ENCODE measurements around the gene SNAP29. TPM values are rescaled to one million over a fixed set of nuclear protein-coding genes. Genes with fewer than 3 reads are reported as not detected.
"Not testable (repeated sequence)": the region's sequence is repeated elsewhere in the genome, so short reads cannot be mapped to it uniquely, and the experiment has no call there.

SNAP29 gene
- total RNA-seq, 4 donors from 2014 or later: 13.2 to 21.5 (median 18.3) TPM

DNA sequence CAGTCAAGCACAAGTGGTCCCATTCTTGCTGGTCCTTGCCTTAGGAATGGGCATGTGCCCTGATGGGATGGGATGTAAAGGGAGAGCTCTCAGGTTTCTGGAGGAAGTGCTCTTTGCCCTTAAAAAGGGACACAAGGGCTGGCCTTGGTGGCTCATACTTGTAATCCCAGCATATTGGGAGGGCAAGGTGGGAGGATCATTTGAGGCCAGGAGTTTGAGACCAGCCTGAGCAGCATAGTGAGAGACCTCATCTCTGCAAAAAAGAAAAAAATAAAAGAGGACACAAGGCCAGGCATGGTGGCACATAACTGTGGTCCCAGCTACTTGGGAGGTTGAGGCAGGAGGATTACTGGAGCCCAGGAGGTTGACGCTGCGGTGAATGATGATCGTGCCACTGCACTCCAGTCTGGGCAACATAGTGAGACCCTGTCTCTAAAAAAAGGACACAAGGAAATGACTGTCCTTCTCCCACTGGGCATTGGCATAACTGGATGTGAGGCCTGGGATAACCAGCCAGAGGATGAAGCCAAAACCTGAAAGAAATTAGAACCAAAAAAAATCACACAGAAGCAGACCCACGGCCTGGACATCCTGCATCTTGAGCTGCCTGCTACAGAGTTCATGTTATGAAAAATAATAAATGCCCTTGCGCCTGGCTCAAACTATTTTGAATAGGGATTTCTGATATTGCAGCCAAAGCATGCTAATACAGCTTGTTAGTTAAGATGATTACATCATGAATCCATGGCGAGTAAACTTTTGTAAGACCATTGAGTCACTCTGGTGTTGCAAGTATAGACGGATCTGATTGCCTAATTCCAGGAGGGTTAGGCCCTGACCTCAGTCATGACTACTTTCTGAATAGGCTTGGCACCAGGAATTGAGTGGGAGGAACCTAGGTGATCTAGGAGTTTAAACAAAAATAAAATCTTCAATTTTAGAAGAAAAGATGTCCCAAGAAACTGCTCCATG, 45.5 kb downstream of the SNAP29 start:
- Histone ChIP-seq H3K27me3 (no peaks in the 10 kb centered on the region), H3K27ac (no peak overlapping the region), H3K9me3 (no peaks in the 10 kb centered on the region), H3K4me1 (no peaks in the 10 kb centered on the region), H3K4me3 (no peak overlapping the region), H3K36me3 (no peaks in the 10 kb centered on the region)
- DNase-seq: no peak
- TF ChIP-seq, protein P1, sequence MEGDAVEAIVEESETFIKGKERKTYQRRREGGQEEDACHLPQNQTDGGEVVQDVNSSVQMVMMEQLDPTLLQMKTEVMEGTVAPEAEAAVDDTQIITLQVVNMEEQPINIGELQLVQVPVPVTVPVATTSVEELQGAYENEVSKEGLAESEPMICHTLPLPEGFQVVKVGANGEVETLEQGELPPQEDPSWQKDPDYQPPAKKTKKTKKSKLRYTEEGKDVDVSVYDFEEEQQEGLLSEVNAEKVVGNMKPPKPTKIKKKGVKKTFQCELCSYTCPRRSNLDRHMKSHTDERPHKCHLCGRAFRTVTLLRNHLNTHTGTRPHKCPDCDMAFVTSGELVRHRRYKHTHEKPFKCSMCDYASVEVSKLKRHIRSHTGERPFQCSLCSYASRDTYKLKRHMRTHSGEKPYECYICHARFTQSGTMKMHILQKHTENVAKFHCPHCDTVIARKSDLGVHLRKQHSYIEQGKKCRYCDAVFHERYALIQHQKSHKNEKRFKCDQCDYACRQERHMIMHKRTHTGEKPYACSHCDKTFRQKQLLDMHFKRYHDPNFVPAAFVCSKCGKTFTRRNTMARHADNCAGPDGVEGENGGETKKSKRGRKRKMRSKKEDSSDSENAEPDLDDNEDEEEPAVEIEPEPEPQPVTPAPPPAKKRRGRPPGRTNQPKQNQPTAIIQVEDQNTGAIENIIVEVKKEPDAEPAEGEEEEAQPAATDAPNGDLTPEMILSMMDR (IDR thresholded peaks at IDR 0.05): no peak
- no peak for TF ChIP-seq POLR2A (IDR thresholded peaks at IDR 0.05)

DNA sequence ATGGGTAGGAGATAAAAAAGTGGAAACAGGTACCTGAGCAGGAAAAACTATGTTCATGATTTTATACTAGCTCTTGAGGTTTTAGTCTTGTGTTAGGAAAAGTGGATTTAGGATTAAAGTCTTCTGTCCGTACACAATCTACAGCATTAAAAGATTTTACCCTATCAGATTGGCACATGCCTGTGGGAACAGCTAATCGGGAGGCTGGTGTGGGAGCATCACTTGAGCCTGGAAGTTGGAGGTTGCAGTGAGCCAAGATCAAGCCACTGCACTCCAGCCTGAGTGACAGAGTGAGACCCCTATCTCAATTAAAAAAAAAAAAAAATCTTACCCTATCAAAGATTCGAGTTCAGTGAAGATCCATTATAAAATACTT, 46.2 kb downstream of the SNAP29 start:
- H3K4me3 ChIP-seq: no peak overlapping the region
- H3K36me3 ChIP-seq: no peaks in the 10 kb centered on the region
- H3K27ac ChIP-seq: no peak overlapping the region
- no peak for DNase-seq
- no peaks in the 10 kb centered on the region for H3K9me3 ChIP-seq
- no peaks in the 10 kb centered on the region for H3K4me1 ChIP-seq
- TF ChIP-seq POLR2A (IDR thresholded peaks at IDR 0.05): no peak
- TF ChIP-seq, protein P1 (IDR thresholded peaks at IDR 0.05): no peak
- no peaks in the 10 kb centered on the region for H3K27me3 ChIP-seq

DNA sequence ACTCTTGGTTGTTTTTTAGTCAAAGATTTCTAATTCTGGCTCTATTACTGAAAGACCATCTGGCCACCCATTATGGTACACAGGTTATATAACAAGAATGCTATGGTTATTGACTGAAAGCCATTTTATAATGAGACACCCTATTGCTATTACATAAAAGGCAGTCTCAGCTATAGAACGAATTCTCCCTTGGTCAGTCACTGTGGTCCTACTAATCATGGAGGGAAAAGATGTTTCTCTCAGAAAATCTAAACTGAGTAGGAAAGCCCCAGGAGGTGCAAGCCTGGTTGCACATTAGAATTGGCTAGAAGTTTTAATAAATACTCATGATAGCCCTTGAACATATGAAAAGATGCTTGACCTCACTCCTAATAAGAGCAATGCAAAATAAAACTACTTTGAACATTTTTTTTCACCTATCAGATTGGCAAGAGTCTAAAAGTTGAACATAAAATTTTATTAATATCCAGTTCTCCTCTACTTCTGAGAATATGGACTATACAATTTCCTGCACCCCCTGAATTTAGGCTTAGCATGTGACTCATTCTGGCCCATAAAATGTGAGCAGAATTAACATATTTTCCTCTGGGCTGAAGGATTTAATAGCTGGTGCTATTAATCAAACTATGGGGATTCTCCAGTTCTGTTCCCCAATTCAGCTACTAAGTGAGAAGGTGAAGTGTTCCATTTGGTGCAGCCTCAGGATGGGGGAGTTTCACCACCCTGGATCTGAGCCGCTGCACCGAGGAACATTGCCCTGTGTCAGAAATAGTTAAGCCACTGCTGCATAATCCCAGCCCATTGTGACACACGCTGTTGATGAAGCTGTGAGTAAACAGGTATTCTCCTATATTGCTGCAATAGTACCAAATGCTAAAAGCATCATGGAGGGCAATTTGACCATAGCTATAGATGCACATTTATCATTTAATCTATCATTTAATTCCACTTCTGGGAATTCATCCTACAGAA, 46.9 kb downstream of the SNAP29 start:
- H3K36me3 ChIP-seq: no peaks in the 10 kb centered on the region
- H3K9me3 ChIP-seq: no peaks in the 10 kb centered on the region
- no peak overlapping the region for H3K4me3 ChIP-seq
- H3K27me3 ChIP-seq: no peaks in the 10 kb centered on the region
- TF ChIP-seq, protein P1 (IDR thresholded peaks at IDR 0.05): no peak
- no peak for TF ChIP-seq POLR2A (IDR thresholded peaks at IDR 0.05)
- no peaks in the 10 kb centered on the region for H3K4me1 ChIP-seq
- no peak overlapping the region for H3K27ac ChIP-seq
- no peak for DNase-seq

DNA sequence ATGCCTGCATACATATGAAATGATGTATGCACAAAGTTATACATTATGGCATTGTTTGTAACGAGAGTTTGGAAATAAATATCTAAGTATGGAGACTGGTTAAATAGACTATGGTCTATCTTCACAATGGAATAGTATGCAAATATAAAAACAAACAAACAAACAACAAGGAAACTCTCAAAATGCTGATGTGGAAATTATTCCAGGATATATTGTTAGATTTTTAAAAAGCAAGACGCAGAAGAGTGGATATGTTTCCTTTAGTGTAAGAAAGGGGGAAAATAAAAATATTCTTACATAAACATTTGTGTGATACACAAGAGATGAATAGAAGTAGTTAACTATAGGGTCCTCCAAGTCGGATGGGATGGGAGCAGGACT, 47.6 kb downstream of the SNAP29 start:
- Histone ChIP-seq H3K27me3 (no peaks in the 10 kb centered on the region), H3K27ac (no peak overlapping the region), H3K4me1 (no peaks in the 10 kb centered on the region), H3K4me3 (no peak overlapping the region), H3K36me3 (no peaks in the 10 kb centered on the region), H3K9me3 (no peaks in the 10 kb centered on the region)
- no peak for DNase-seq
- TF ChIP-seq POLR2A (IDR thresholded peaks at IDR 0.05): no peak
- TF ChIP-seq, protein P1 (IDR thresholded peaks at IDR 0.05): no peak

DNA sequence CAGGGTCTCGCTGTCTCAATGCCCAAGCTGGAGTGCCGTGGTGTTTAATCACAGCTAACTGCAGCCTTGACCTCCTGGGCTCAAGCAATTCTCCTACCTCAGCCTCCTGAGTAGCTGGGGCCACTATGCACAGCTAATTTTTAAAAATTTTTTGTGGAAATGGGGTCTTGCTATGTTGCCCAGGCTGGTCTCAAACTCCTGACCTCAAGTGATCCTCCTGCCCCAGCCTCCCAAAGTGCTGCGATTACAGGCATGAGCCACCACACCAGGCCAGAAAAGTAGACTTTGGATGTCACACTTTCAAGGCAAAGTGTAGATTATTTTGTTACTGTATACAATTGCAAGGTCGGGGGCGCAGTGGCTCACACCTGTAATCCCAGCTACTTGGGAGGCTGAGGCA, 49.9 kb downstream of the SNAP29 start:
- not testable (repeated sequence) for H3K36me3 ChIP-seq, H3K27me3 ChIP-seq, H3K4me3 ChIP-seq, H3K4me1 ChIP-seq, H3K27ac ChIP-seq, H3K9me3 ChIP-seq, DNase-seq
